HL-60 (cell line): ENCODE results near the gene ARRDC5.

ENCODE experiments used
- DNase-seq, 2 experiments: peaks; one replicate each; pipeline ENCODE4 v3.0.0-alpha.2; 2010 to 2020; ENCODE audit warnings: low read depth in 1 of 2, low spot score in 1 of 2
- H3K27ac ChIP-seq: fragments of 250-450 bp; sonication (Bioruptor Pico); replicated peaks from 2 replicates; pipeline ENCODE4 v1.5.1; 2020; ENCODE audit warnings: mild to moderate bottlenecking, moderate library complexity
- H3K27me3 ChIP-seq: fragments of 250-450 bp; sonication (Bioruptor Pico); 2 replicates; pipeline ENCODE4 v1.5.1; 2021; ENCODE audit warnings: mild to moderate bottlenecking, moderate library complexity; ENCODE audit not compliant: insufficient read depth, poor library complexity, severe bottlenecking
- H3K4me3 ChIP-seq: replicated peaks from 2 replicates; pipeline ENCODE4 v1.5.1; 2011; ENCODE audit warnings: mild to moderate bottlenecking, control low read depth, low read length; ENCODE audit not compliant: insufficient read depth
- CTCF ChIP-seq: IDR thresholded peaks from one replicate; pipeline ENCODE4 v1.5.1; 2011; ENCODE audit warnings: low read length, control low read depth, inconsistent platforms; ENCODE audit not compliant: insufficient read depth
- GABPA ChIP-seq: IDR thresholded peaks from 2 replicates; pipeline ENCODE4 v1.6.1; 2012; ENCODE audit warnings: low read depth
- POLR2AphosphoS5 ChIP-seq: IDR thresholded peaks from 2 replicates; pipeline ENCODE4 v1.6.1; 2012; ENCODE audit warnings: low read depth
- SPI1 ChIP-seq: IDR thresholded peaks from 2 replicates; pipeline ENCODE4 v1.6.1; 2012; ENCODE audit warnings: low read depth, mild to moderate bottlenecking, borderline replicate concordance
- TF ChIP-seq, protein P1 (sequence below): IDR thresholded peaks from 2 replicates; pipeline ENCODE4 v1.6.1; 2012; ENCODE audit warnings: low read depth; ENCODE audit not compliant: insufficient replicate concordance

The ARRDC5 gene

DNA sequence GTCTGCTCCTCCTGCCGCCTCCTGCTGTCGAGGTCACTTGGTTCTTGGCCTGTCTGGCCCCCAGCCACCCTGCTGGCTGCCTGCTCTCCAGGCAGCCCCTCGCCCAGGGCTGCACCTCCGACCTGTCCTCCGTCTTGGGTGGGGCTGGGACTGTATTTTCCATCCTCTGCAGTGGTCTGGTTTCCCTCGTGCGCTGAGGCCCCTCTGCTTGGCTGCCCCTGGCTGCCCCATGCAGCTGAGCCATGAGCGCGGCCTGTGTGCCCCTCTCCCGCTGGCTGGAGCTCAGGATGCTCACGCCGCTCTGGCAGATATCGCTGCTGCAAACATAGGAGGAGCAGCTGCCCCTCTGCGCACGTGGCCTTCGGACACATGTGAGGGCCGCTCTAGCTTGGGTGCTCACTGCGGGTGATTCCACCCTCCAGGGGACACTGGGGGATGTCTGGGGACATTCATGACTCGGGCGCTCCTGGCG is 20.6 kb upstream of the ARRDC5 start:
- TF ChIP-seq, protein P1, sequence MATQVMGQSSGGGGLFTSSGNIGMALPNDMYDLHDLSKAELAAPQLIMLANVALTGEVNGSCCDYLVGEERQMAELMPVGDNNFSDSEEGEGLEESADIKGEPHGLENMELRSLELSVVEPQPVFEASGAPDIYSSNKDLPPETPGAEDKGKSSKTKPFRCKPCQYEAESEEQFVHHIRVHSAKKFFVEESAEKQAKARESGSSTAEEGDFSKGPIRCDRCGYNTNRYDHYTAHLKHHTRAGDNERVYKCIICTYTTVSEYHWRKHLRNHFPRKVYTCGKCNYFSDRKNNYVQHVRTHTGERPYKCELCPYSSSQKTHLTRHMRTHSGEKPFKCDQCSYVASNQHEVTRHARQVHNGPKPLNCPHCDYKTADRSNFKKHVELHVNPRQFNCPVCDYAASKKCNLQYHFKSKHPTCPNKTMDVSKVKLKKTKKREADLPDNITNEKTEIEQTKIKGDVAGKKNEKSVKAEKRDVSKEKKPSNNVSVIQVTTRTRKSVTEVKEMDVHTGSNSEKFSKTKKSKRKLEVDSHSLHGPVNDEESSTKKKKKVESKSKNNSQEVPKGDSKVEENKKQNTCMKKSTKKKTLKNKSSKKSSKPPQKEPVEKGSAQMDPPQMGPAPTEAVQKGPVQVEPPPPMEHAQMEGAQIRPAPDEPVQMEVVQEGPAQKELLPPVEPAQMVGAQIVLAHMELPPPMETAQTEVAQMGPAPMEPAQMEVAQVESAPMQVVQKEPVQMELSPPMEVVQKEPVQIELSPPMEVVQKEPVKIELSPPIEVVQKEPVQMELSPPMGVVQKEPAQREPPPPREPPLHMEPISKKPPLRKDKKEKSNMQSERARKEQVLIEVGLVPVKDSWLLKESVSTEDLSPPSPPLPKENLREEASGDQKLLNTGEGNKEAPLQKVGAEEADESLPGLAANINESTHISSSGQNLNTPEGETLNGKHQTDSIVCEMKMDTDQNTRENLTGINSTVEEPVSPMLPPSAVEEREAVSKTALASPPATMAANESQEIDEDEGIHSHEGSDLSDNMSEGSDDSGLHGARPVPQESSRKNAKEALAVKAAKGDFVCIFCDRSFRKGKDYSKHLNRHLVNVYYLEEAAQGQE = no peak
- TF ChIP-seq GABPA (no peak), POLR2AphosphoS5 (no peak), CTCF (no peak)
- peak overlapping the region; percentile 48 for H3K27ac ChIP-seq
- DNase-seq = no peak
- H3K4me3 ChIP-seq = no peak overlapping the region
- no peaks in the 10 kb centered on the region for H3K27me3 ChIP-seq

DNA sequence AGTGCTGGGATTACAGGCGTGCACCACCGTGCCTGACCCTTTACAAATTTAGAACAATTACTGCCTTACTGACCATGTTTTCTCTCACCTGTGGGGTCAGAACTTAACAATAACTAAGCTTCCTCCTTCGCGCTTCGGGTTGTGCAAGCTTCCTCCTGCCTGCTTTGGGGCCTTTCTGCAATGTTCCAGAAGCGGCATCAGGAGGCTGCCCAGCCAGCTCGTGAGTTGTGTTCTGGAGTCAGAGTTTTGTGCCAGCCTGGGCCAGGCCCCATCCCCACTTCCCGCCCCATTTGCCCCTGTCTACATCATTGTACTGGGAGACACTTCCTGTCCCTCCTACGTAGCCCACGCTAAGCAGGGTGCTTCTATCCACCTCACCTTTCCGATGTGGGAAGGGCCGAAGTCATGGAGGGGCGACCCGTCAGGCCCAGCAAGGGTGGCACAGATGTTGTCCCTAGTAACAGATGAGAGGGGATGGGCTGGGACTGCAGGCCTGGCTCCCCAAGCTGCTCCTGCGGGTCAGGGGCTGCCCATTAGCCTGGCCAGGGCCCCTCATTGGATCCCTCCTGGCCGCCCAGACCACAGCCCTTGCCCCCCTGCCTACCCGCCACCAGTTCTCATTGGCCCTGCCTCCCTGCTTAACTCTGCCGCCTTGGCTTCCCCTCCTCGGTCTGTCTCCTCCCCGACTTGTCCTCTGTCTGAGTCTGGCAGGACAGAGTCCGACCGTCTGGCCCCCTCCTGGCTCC is 20.0 kb upstream of the ARRDC5 start:
- H3K27ac ChIP-seq = peak overlapping the region; percentile 48
- H3K27me3 ChIP-seq = no peaks in the 10 kb centered on the region
- peak; percentile 67 to 85 for DNase-seq
- TF ChIP-seq POLR2AphosphoS5 (no peak), CTCF (no peak), GABPA (no peak), SPI1 (no peak)
- TF ChIP-seq, protein P1 = no peak
- no peak overlapping the region for H3K4me3 ChIP-seq

DNA sequence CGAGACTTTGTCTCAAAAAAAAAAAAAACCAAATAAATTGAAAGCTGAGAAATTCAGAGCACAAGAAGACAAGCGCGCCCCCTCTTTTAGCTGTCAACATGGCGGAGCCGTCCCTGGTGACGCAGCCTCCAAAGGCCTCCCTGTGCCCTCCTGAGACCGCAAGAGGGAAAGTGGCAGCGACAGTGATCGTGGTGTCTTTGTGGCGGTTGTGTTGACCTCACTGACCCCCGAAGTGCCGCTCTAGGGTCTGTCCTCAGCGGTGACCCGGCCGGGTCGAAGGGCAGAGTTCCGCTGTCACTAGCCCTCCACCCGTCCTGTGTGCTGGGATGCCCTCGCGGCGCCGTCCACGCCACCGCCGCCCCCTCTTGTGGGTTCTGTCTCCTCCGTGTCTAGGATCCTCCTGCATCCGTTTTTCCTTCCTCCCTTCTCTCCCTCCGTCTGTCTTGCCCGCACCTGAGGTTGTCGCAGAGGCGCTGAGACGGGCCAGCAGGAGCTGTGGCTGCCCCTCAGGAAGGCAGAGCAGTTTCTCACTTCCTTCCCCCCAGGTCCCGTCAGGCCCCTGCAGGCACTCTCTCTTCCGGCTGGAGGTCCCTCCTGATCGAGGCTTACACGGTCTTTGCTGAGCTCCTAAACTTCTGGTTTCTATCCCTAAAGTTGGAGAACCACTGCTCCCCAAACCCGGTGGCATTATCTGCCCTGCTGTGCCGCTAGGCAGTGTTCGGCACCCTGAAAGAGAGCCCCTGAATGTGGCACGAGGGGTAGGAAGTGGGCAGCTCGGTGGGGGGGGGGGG is 13.8 kb upstream of the ARRDC5 start:
- DNase-seq = peak in 1 of 2 experiments; percentile 55
- H3K27ac ChIP-seq = peak overlapping the region; percentile 54
- peak; percentile 77 for TF ChIP-seq POLR2AphosphoS5
- TF ChIP-seq CTCF = no peak
- TF ChIP-seq SPI1 = peak; percentile 69; the same call in 1 of the 2 replicates
- no peak; the same call in 1 of the 2 replicates for TF ChIP-seq GABPA
- TF ChIP-seq, protein P1 = no peak
- H3K4me3 ChIP-seq = 0 out of 2 replicates have a peak overlapping the region, but pooled peaks have one; percentile 4
- no peaks in the 10 kb centered on the region for H3K27me3 ChIP-seq
